Measurements from ENCODE around the gene ARHGAP42. TPM values are rescaled to one million over a fixed set of nuclear protein-coding genes. Genes with fewer than 3 reads are reported as not detected.

The ARHGAP42 gene
- total and polyA plus RNA-seq, 11 donors, result 3.8 to 12.4 (median 8.6) TPM

- peak in 1 of 4 donors; percentile 20 for ATAC-seq
Observed at GRCh38 chr11:100918551-100919500, 231.7 kb downstream of the ARHGAP42 start.

GRCh38 chr11:100920593-100920992, 233.5 kb downstream of the ARHGAP42 start:
- H3K4me1 ChIP-seq, result peaks cover 0 to 16% (median 0%) of the 10 kb centered on the region in 12 donors
- no peak for TF ChIP-seq CTCF (IDR thresholded peaks at IDR 0.05)
- no peak for TF ChIP-seq POLR2A (IDR thresholded peaks at IDR 0.05)
- H3K9me3 ChIP-seq, result no peaks in the 10 kb centered on the region
- ATAC-seq (no peak), DNase-seq (no peak)
- intact Hi-C loops (cut with DNase I), result no loop called here
- no peak overlapping the region for H3K4me3 ChIP-seq
- no peaks in the 10 kb centered on the region for H3K36me3 ChIP-seq
- no peaks in the 10 kb centered on the region for H3K27me3 ChIP-seq
- H3K27ac ChIP-seq, result no peak overlapping the region

More at GRCh38 chr11:100918551-100919500, 231.7 kb downstream of the ARHGAP42 start:
- H3K36me3 ChIP-seq, result peaks cover 0 to 4% (median 0%) of the 10 kb centered on the region in 9 donors
- no peaks in the 10 kb centered on the region for H3K9me3 ChIP-seq
- intact Hi-C loops (cut with DNase I), result no loop called here
- H3K27ac ChIP-seq, result no peak overlapping the region
- no peak for DNase-seq
- no peak for TF ChIP-seq POLR2A (IDR thresholded peaks at IDR 0.05)
- TF ChIP-seq CTCF (IDR thresholded peaks at IDR 0.05), result no peak
- no peak overlapping the region for H3K4me3 ChIP-seq
- peaks cover 0 to 14% (median 0%) of the 10 kb centered on the region in 12 donors for H3K4me1 ChIP-seq
- no peaks in the 10 kb centered on the region for H3K27me3 ChIP-seq
- WGBS, 4 donors, result 36 to 47% (median 42%) methylated on average over 6 of the region's 6 CpGs

GRCh38 chr11:100922121-100922520, 235.0 kb downstream of the ARHGAP42 start:
- H3K36me3 ChIP-seq, result no peaks in the 10 kb centered on the region
- TF ChIP-seq CTCF (IDR thresholded peaks at IDR 0.05), result no peak
- TF ChIP-seq POLR2A (IDR thresholded peaks at IDR 0.05), result no peak
- WGBS, 4 donors, result 66 to 79% (median 74%) methylated on average over 5 of the region's 5 CpGs
- H3K27me3 ChIP-seq, result no peaks in the 10 kb centered on the region
- no peak for ATAC-seq
- H3K4me3 ChIP-seq, result no peak overlapping the region
- no peak for DNase-seq
- no peak overlapping the region for H3K27ac ChIP-seq
- peaks cover 0 to 16% (median 0%) of the 10 kb centered on the region in 12 donors for H3K4me1 ChIP-seq
- H3K9me3 ChIP-seq, result no peaks in the 10 kb centered on the region
- intact Hi-C loops (cut with DNase I), result no loop called here

GRCh38 chr11:100923555-100923954, 236.5 kb downstream of the ARHGAP42 start:
- Histone ChIP-seq H3K36me3 (no peaks in the 10 kb centered on the region), H3K4me3 (no peak overlapping the region), H3K27ac (peak overlapping the region in 5 of 12 donors; percentile 8 to 65 (median 46)), H3K27me3 (no peaks in the 10 kb centered on the region), H3K4me1 (peaks cover 0 to 16% (median 0%) of the 10 kb centered on the region in 12 donors), H3K9me3 (no peaks in the 10 kb centered on the region)
- 49 to 64% (median 60%) methylated on average over 2 of the region's 2 CpGs for WGBS, 4 donors
- intact Hi-C loops (cut with DNase I), result no loop called here
- no peak for TF ChIP-seq CTCF (IDR thresholded peaks at IDR 0.05)
- no peak for TF ChIP-seq POLR2A (IDR thresholded peaks at IDR 0.05)
- ATAC-seq, result peak in 3 of 4 donors; percentile 20 to 76 (median 29)
- DNase-seq, result no peak
